Effector CD8-positive, alpha-beta T cell (primary cell): ENCODE results near the gene SPDYE8.
"Not testable (repeated sequence)": the region's sequence is repeated elsewhere in the genome, so short reads cannot be mapped to it uniquely, and the experiment has no call there.

Source experiments
- DNase-seq: peaks from one replicate; lab custom pipeline; 2025; lab: John Stamatoyannopoulos, UW
- total RNA-seq, 4 experiments: gene quantifications; one replicate each; lab custom pipeline; 2026; lab: John Stamatoyannopoulos, UW

Gene SPDYE8, protein sequence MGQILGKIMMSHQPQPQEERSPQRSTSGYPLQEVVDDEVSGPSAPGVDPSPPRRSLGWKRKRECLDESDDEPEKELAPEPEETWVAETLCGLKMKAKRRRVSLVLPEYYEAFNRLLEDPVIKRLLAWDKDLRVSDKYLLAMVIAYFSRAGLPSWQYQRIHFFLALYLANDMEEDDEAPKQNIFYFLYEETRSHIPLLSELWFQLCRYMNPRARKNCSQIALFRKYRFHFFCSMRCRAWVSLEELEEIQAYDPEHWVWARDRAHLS
- total RNA-seq: 0 reads per million in 4 experiments

GRCh38 chr7:73029666-73030065, at the start of gene SPDYE8:
Gene SPDYE8 (minus strand): TSS chr7:73029766. CDS start chr7:73027966, 1,800 bp downstream.
- not testable (repeated sequence) for DNase-seq

GRCh38 chr7:73057811-73058210, 28.2 kb upstream of the SPDYE8 start, which contains the start of gene SPDYE11:
Gene SPDYE11 (minus strand): TSS chr7:73057911. CDS start chr7:73056111, 1,800 bp downstream.
- not testable (repeated sequence) for DNase-seq

DNA sequence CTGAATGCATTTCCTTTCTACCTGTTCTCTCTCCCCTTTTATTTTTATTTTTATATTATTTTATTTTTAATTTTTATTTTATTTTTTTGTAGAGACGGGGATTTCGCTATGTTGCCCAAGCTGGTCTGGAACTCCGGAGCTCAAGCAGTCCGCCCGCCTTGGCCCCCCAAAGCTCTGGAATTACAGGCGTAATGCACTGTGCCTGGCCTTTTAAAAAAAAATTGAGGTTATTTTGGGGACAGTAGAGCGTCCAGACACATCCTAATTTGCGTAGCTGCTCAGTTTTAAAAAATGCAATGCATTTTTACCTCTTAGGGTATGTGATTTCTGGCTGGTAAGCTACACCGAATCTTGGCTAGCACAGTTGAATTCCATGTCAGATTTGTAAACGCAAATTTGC, 23.1 kb downstream of the SPDYE8 start:
- DNase-seq: not testable (repeated sequence)

GRCh38 chr7:73005693-73006447, 23.7 kb downstream of the SPDYE8 start:
- not testable (repeated sequence) for DNase-seq

- not testable (repeated sequence) for DNase-seq
These were observed 24.2 kb downstream of the SPDYE8 start for GRCh38 chr7:73005356-73005692.

DNA sequence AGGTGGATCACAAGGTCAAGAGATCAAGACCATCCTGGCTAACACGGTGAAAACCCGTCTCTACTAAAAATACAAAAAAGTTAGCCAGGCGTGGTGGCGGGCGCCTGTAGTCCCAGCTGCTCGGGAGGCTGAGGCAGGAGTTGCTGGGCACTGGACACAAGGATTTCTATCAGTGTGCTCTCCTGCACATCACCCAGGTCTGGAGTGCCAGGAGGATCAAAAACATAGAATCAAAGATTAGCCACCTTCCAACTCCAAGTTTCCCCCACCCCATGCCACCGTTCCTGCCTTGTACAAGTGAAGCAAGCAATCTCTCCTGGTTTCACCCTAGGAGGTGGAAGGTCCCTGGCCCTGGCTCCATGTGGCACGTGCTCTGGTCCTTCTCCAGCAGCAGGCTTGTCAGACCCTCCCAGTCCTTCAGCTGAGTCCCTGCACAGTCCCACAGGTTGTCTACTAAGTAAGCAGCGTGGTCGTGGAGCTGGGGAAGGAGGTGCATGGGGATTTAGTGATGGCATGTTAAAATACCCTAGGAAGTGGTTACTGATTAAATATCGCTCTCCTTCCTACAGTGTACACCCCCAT, 31.6 kb downstream of the SPDYE8 start:
- DNase-seq: not testable (repeated sequence)

- not testable (repeated sequence) for DNase-seq
These were observed 32.1 kb downstream of the SPDYE8 start for GRCh38 chr7:72997447-72997846.

DNA sequence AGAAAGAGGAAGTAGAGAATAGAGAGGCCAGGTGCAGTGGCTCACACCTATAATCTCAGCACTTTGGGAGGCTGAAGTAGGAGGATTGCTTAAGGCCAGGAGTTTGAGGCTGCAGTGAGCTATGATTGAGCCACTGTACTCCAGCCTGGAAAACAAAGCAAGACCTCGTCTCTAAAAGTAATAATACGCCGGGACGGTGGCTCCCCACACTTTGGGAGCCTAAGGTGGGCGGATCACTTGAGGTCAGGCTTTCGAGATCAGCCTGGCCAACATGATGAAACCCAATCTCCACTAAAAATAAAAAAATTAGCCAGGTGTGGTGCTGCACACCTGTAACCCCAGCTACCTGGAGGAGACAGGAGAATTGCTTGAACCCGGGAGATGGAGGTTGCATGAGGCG, 34.1 kb downstream of the SPDYE8 start:
- DNase-seq: not testable (repeated sequence)

DNA sequence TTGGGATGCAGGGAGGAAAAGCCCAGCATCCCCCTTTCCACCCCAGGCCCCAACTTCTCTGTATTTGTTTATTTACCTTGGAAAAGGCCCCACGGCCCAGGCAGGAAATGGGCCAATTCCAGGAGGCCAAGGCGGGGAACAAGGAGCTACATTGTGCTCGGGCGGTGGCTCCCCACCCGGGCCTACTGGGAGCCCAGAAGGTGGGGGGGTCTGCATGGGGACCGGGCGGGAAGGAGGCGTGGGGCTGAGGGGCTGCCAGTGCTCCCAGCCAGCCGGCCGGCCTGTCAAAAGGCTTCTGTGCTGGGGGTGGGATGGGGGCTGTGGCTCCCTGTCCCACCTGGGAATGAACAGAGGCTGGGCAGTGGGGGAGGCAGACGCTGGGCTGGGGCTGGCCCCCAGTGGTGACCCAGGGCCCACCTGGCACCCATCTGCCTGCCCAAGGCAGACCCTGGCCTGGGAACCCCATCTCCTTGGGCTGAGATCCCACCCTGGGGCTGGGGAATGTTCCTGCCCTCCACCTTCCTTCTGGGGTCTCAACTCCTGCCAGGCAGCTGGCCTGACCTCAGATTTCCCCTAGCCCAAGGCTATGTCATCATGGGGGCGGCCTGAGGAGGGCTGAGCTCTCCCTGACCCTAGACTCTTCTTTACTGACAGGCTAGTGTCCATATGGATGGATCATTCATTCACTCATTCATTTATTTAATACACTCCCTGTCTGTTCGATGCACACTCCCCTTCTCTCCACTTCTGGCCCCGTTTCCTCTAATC, 39.2 kb downstream of the SPDYE8 start:
- DNase-seq: not testable (repeated sequence)

- DNase-seq: not testable (repeated sequence)
These were observed 47.5 kb downstream of the SPDYE8 start for GRCh38 chr7:72982084-72982483.

DNA sequence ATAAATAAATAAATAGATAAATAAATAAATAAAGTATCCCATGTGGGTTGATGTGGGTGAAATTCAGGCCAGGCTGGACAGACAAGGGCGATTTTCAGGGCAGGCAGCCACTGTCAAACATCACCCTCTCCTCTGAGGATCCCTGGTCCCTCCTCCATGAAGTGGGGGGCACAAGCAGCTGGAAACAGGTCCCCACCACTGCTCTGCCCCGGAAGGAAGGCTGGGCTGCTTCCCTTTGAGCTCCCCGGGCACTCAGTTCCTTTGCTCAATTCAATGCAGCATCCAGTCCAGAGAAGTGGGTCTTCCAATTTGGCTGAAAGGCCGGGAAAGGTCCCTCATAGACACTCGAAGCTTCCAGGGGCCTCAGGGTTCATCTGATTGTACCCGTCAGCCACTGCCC, 49.2 kb downstream of the SPDYE8 start:
- DNase-seq: not testable (repeated sequence)

GRCh38 chr7:72976434-72976833, 53.1 kb downstream of the SPDYE8 start:
- not testable (repeated sequence) for DNase-seq

GRCh38 chr7:72975656-72976286, 53.8 kb downstream of the SPDYE8 start:
- DNase-seq: not testable (repeated sequence)

GRCh38 chr7:72974781-72975180, 54.8 kb downstream of the SPDYE8 start:
- DNase-seq: not testable (repeated sequence)

- not testable (repeated sequence) for DNase-seq
These were observed 58.1 kb downstream of the SPDYE8 start for GRCh38 chr7:72971505-72971904.
